Bronchial epithelial cell (primary cell): ENCODE data around the gene SOD3. TPM values are rescaled to one million over a fixed set of nuclear protein-coding genes. Genes with fewer than 3 reads are reported as not detected.

Source experiments
- DNase-seq: peaks from one replicate; pipeline ENCODE4 v3.0.0-alpha.2; 2010; ENCODE audit warnings: low read depth
- FAIRE-seq: peaks from 2 replicates; lab custom pipeline; 2011; peaks lifted over from hg19 to GRCh38; lab: Jason Lieb, UNC
- H3K27me3 ChIP-seq: 2 replicates; pipeline ENCODE4 v1.5.1; 2011; ENCODE audit warnings: low read length; ENCODE audit not compliant: control insufficient read depth, insufficient read depth
- H3K36me3 ChIP-seq: 2 replicates; pipeline ENCODE4 v1.5.1; 2011; ENCODE audit warnings: low read length; ENCODE audit not compliant: control insufficient read depth, insufficient read depth
- H3K4me3 ChIP-seq: 2 replicates; pipeline ENCODE4 v1.5.1; 2011; ENCODE audit warnings: mild to moderate bottlenecking, low read depth, low read length, control low read depth
- CTCF ChIP-seq: IDR thresholded peaks from 2 replicates; pipeline ENCODE4 v1.5.1; 2011; ENCODE audit warnings: mild to moderate bottlenecking, moderate library complexity, low read length, control low read depth, inconsistent platforms; ENCODE audit not compliant: insufficient read depth, severe bottlenecking
- total RNA-seq: library from RNA; depleted of rRNA; stranded (reverse); fragments of >200 nt; gene quantifications from 2 replicates; pipeline ENCODE4 v1.2.1, GENCODE V29; 2014

SOD3 gene
- total RNA-seq, 1 donor from 2014 or later: not detected

GRCh38 chr4:24751926-24752539, 43.3 kb upstream of the SOD3 start:
- DNase-seq (no peak), FAIRE-seq (peak; percentile 55)
- no peaks in the 10 kb centered on the region for H3K27me3 ChIP-seq
- H3K36me3 ChIP-seq: no peaks in the 10 kb centered on the region
- no peak for TF ChIP-seq CTCF
- H3K4me3 ChIP-seq: no peak overlapping the region

GRCh38 chr4:24753519-24753918, 41.9 kb upstream of the SOD3 start:
- TF ChIP-seq CTCF: no peak
- Histone ChIP-seq H3K27me3 (no peaks in the 10 kb centered on the region), H3K36me3 (no peaks in the 10 kb centered on the region), H3K4me3 (no peak overlapping the region)
- DNase-seq (peak; percentile 100), FAIRE-seq (peak; percentile 97)

GRCh38 chr4:24754571-24754970, 40.8 kb upstream of the SOD3 start:
- Histone ChIP-seq H3K27me3 (no peaks in the 10 kb centered on the region), H3K36me3 (no peaks in the 10 kb centered on the region), H3K4me3 (no peak overlapping the region)
- peak; percentile 48 for DNase-seq
- no peak for FAIRE-seq
- TF ChIP-seq CTCF: no peak

GRCh38 chr4:24763631-24764297, 31.6 kb upstream of the SOD3 start:
- Histone ChIP-seq H3K36me3 (no peaks in the 10 kb centered on the region), H3K4me3 (no peak overlapping the region), H3K27me3 (no peaks in the 10 kb centered on the region)
- DNase-seq (peak; percentile 98), FAIRE-seq (peak; percentile 81)
- no peak for TF ChIP-seq CTCF

- DNase-seq: no peak
- TF ChIP-seq CTCF: no peak
- FAIRE-seq: no peak
- H3K4me3 ChIP-seq: no peak overlapping the region
- H3K36me3 ChIP-seq: no peaks in the 10 kb centered on the region
- no peaks in the 10 kb centered on the region for H3K27me3 ChIP-seq
Measured at GRCh38 chr4:24764345-24764744, 31.0 kb upstream of the SOD3 start.
